H1 (cell line): ENCODE measurements around the gene ZNF311.

Experiments used
- CTCF ChIP-seq, 3 experiments: IDR thresholded peaks; 1 replicate in 2 of 3; 2 replicates in 1 of 3; pipeline versions ENCODE4 v1.5.1 to v1.6.1; 2011; ENCODE audit warnings: low read length in 3 of 3, mild to moderate bottlenecking in 3 of 3, inconsistent platforms in 2 of 3, low read depth in 1 of 3, moderate library complexity in 1 of 3; ENCODE audit not compliant: insufficient read depth in 1 of 3; ENCODE audit errors: control extremely low read depth in 1 of 3
- RNF2 ChIP-seq: fragments of 200-900, 300-1000 bp; sonication (generic); IDR thresholded peaks from 2 replicates; pipeline ENCODE4 v1.7.1; 2016; ENCODE audit warnings: borderline replicate concordance, low read depth, mild to moderate bottlenecking, antibody characterized with exemption, low read length; ENCODE audit not compliant: poor library complexity, severe bottlenecking; ENCODE audit errors: missing control alignments
- SP1 ChIP-seq: IDR thresholded peaks from 2 replicates; pipeline ENCODE4 v1.6.1; 2011; ENCODE audit warnings: low read depth, low read length

DNA sequence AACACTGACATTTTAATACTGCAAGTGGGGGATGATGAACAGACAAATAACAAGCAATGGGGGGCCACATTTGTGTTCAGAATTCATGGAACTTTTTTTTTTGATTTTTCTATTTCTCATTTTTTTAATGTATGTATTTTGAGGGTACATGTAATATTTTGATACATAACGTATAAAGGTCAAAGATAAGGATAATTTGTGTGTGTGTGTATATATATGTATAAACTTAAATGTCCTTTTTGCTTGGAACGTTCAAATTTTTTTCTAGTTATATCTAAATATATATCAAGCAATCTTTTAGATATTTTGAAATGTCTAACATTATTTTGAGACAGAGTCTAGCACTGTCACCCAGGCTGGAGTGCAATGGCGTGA, 12.3 kb upstream of the ZNF311 start:
- TF ChIP-seq SP1 (no peak), CTCF (IDR thresholded peaks at IDR 0.05; ENCODE audit: control extremely low read depth in 1 of 3, insufficient read depth in 1 of 3, low read depth in 1 of 3, low read length in 3 of 3) (no peak), RNF2 (no peak)
